Ishikawa (cell line): Measurements from ENCODE around the gene NKAP.

ENCODE experiments used
- CEBPB ChIP-seq: IDR thresholded peaks from 2 replicates; pipeline ENCODE4 v1.6.1; 2012
- CREB1 ChIP-seq: IDR thresholded peaks from 2 replicates; pipeline ENCODE4 v1.6.1; 2012; ENCODE audit warnings: low read depth
- EGR1 ChIP-seq: IDR thresholded peaks from 2 replicates; pipeline ENCODE4 v1.6.1; 2012
- EP300 ChIP-seq: IDR thresholded peaks from 2 replicates; pipeline ENCODE4 v1.6.1; 2012; ENCODE audit warnings: borderline replicate concordance
- FOXM1 ChIP-seq: IDR thresholded peaks from 2 replicates; pipeline ENCODE4 v1.6.1; 2012; ENCODE audit warnings: low read depth, borderline replicate concordance
- MAX ChIP-seq: IDR thresholded peaks from 2 replicates; pipeline ENCODE4 v1.6.1; 2012
- NFIC ChIP-seq: IDR thresholded peaks from 2 replicates; pipeline ENCODE4 v1.6.1; 2012
- RAD21 ChIP-seq: IDR thresholded peaks from 2 replicates; pipeline ENCODE4 v1.6.1; 2012; ENCODE audit warnings: low read depth
- REST ChIP-seq: IDR thresholded peaks from 2 replicates; pipeline ENCODE4 v1.6.1; 2012; ENCODE audit warnings: low read depth, mild to moderate bottlenecking
- TAF1 ChIP-seq: IDR thresholded peaks from 2 replicates; pipeline ENCODE4 v1.6.1; 2012; ENCODE audit warnings: low read depth, mild to moderate bottlenecking
- USF1 ChIP-seq: IDR thresholded peaks from 2 replicates; pipeline ENCODE4 v1.6.1; 2012
- ZBTB7A ChIP-seq: IDR thresholded peaks from 2 replicates; pipeline ENCODE4 v1.6.1; 2012; ENCODE audit warnings: low read depth

- peak; percentile 33; the same call in 1 of the 2 replicates for TF ChIP-seq RAD21
- no peak for TF ChIP-seq EP300
- no peak for TF ChIP-seq REST
- no peak for TF ChIP-seq EGR1
- TF ChIP-seq ZBTB7A, result no peak
- no peak for TF ChIP-seq TAF1
- TF ChIP-seq FOXM1, result no peak
- TF ChIP-seq CEBPB, result no peak
- no peak for TF ChIP-seq CREB1
- TF ChIP-seq MAX, result no peak
- no peak for TF ChIP-seq USF1
- no peak for TF ChIP-seq NFIC
Measured at GRCh38 chrX:119880552-119881437, 62.8 kb downstream of the NKAP start.
